Measurements from ENCODE around the gene HMCN1.

The HMCN1 gene

DNA sequence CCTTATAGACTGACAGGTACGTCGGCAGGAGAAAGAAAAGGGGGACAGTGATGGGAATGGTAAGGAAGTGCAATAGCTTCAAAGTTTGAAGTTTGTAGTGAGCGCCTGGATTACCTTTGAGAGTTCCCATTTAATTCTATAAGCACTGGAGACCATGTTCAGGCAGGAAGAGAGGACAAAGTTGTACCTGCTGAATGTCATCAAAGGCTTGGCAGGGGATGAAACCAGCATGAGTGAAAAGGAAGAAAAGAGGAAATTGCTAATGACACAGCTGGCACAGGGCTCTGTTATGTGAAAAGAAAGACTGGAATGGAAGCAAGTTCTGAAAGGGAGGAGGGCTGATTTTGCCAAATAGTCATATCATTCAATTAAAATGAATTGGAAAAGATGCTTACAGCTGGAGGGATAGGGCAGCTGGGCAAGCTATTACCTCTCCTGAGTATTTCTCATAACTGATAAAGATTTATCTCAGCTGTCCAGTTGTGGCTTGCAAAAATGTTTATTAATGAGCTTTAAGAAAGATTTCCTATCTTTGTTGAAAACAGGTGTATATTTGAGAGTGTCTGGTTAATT is 109.2 kb downstream of the HMCN1 start:
- no peak overlapping the region for H3K27ac ChIP-seq
- no peak overlapping the region for H3K9ac ChIP-seq
- H3K4me3 ChIP-seq: no peak overlapping the region
- TF ChIP-seq Cebpa-rat (IDR thresholded peaks at IDR 0.05): no peak
- no peaks in the 10 kb centered on the region for H4K20me1 ChIP-seq
- no peaks in the 10 kb centered on the region for H3K27me3 ChIP-seq
- no peaks in the 10 kb centered on the region for H3K9me3 ChIP-seq
- no peak overlapping the region for H3K4me2 ChIP-seq
- H3K4me1 ChIP-seq: no peaks in the 10 kb centered on the region
- no peaks in the 10 kb centered on the region for H3K36me3 ChIP-seq

DNA sequence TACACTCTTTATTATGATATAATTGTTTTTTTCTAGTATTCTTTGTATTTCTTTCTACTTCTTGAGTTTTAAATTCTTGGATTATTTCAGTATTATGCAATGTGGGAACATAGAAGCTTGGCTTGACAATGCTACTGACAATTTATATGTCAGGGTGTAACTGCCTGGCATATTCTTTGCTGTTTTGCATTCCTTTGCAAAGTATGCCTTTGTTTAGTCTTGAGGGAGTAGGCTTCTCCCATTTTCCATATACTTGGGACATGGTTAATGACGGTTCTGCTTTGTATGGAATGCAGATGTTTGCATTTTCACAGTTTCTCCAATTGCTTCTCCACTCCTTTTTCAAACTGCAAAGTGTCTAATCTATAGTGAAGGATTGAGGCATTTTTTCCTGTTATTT is 109.8 kb downstream of the HMCN1 start:
- H3K36me3 ChIP-seq: no peaks in the 10 kb centered on the region
- no peaks in the 10 kb centered on the region for H4K20me1 ChIP-seq
- no peaks in the 10 kb centered on the region for H3K4me1 ChIP-seq
- no peak overlapping the region for H3K9ac ChIP-seq
- no peak overlapping the region for H3K4me3 ChIP-seq
- TF ChIP-seq Cebpa-rat (IDR thresholded peaks at IDR 0.05): no peak
- H3K27ac ChIP-seq: no peak overlapping the region
- no peak overlapping the region for H3K4me2 ChIP-seq
- no peaks in the 10 kb centered on the region for H3K27me3 ChIP-seq
- no peaks in the 10 kb centered on the region for H3K9me3 ChIP-seq

DNA sequence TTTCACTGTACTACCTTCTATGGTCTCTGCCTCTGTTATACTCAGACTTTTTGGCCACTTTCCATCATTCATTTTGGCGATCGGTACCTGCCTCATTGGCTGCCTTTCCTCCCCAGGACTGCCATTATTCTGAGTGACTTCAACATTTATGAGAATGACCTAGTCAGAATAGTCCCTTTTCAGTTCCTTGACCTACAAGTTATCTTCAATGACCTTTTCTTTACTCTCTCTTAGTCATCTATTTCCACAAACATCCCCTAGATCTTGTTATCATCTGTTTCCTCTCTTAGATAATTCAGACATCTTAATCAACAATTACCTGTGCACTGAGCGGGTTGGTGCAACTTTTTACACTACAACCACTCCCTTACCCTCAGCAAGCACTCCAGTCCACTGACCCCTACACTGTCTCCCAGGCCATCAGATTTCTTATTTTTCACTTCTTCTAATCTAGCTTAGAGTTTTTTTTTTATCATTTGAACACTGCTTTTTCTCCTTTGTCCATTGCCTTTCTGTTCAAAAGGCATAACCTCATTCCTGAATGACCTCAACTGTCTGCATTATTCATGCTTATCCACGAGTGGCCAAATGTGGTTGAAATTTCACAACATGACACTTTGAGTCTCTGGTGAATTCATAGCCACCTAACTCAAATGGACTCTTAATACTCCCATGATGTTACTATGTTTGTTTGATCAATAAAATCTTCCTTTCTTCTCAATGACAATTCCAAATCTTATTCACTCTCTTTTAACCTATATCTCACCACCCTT is 112.7 kb downstream of the HMCN1 start:
- Histone ChIP-seq H3K9me3 (no peaks in the 10 kb centered on the region), H3K9ac (no peak overlapping the region), H3K36me3 (no peaks in the 10 kb centered on the region), H3K4me2 (no peak overlapping the region), H3K27me3 (no peaks in the 10 kb centered on the region), H4K20me1 (no peaks in the 10 kb centered on the region), H3K4me3 (no peak overlapping the region), H3K4me1 (no peaks in the 10 kb centered on the region), H3K27ac (no peak overlapping the region)
- no peak for TF ChIP-seq Cebpa-rat (IDR thresholded peaks at IDR 0.05)

DNA sequence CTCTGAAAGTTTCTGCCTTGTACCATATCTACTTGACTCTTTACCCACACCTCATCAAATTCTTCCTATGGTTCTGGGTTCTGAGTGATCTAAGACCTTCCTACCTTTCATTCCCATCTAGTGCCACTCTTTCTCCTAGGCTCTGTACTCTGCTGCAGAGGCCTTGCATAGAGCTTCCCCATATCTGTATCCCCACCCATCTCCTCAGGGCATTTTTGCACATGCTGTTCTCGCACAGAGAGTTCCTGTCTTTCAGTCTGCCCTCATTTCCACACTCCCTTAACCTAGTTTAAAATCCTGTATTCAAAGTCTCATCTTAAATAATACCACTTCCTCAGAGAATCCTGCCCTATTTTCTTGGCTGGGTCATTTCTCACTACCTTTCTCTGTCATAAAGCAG is 114.8 kb downstream of the HMCN1 start:
- no peak overlapping the region for H3K4me2 ChIP-seq
- no peaks in the 10 kb centered on the region for H4K20me1 ChIP-seq
- H3K9me3 ChIP-seq: no peaks in the 10 kb centered on the region
- no peak overlapping the region for H3K4me3 ChIP-seq
- no peaks in the 10 kb centered on the region for H3K27me3 ChIP-seq
- H3K4me1 ChIP-seq: no peaks in the 10 kb centered on the region
- H3K27ac ChIP-seq: no peak overlapping the region
- H3K36me3 ChIP-seq: no peaks in the 10 kb centered on the region
- no peak for TF ChIP-seq Cebpa-rat (IDR thresholded peaks at IDR 0.05)
- H3K9ac ChIP-seq: no peak overlapping the region

DNA sequence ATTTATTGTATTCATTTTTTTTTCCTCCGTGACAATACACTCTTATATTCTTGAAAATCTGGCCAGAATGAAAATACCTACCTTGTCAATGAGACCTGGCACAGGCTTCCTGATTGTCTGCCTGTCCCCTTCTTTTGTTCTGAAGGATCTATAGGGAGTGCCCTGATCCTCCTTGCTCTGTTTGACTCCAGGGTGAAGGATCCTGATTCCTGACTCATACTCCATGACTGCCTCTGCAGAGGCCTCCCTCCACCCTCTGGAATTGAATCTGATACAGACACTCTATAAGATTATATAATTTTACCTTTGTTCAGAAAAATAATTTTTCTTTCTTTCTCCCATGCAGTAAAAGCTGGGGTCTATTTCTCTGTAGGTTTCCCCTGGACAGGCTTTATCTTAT is 116.2 kb downstream of the HMCN1 start:
- no peak for TF ChIP-seq Cebpa-rat (IDR thresholded peaks at IDR 0.05)
- Histone ChIP-seq H3K27ac (no peak overlapping the region), H3K9me3 (no peaks in the 10 kb centered on the region), H4K20me1 (no peaks in the 10 kb centered on the region), H3K9ac (no peak overlapping the region), H3K36me3 (no peaks in the 10 kb centered on the region), H3K4me1 (no peaks in the 10 kb centered on the region), H3K4me3 (no peak overlapping the region), H3K27me3 (no peaks in the 10 kb centered on the region), H3K4me2 (no peak overlapping the region)

DNA sequence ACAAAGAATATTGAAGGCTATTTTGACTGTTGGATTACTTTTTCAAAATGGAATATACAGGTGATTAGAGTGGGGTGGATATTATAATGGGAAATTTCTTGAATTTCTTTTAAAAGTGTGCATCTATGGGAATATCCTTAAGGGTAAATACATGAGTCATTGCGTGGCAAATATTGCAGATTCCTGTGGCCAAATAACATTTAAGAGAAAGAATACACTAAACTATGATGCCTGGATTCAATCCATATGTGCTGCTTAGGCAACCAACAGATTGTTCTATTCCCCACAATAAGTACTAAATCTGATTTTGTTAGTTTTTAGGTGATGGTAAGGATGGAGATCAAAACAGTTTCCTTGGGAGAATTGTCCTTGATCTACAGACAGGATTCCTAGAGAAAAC is 119.5 kb downstream of the HMCN1 start:
- no peaks in the 10 kb centered on the region for H3K4me1 ChIP-seq

DNA sequence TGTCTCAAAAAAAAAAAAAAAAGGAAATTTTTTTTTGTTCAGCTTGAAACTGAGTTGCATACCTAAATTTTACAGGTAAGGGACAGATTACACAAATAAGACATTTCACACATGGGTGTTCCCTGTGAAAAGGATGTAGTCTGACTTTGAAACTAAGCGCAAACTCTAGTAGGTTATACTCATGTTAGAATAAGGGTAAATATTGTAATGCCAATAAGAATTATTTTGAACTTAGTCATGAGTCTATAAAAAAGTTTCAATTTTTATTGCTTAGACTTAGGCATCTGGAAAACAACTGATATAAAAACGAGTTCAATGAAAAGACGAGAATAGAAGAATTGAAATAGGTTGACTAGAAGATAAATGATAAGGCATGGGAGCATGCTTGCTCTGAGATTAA is 122.3 kb downstream of the HMCN1 start:
- H3K27ac ChIP-seq: no peak overlapping the region
- H3K4me2 ChIP-seq: no peak overlapping the region
- no peak overlapping the region for H3K4me3 ChIP-seq

More for the DNA sequence above, 119.5 kb downstream of the HMCN1 start:
- Histone ChIP-seq H3K4me3 (no peak overlapping the region), H3K9me3 (no peaks in the 10 kb centered on the region), H3K27me3 (no peaks in the 10 kb centered on the region), H3K9ac (no peak overlapping the region), H3K4me2 (no peak overlapping the region), H4K20me1 (no peaks in the 10 kb centered on the region), H3K27ac (no peak overlapping the region), H3K36me3 (no peaks in the 10 kb centered on the region)
- no peak for TF ChIP-seq Cebpa-rat (IDR thresholded peaks at IDR 0.05)

DNA sequence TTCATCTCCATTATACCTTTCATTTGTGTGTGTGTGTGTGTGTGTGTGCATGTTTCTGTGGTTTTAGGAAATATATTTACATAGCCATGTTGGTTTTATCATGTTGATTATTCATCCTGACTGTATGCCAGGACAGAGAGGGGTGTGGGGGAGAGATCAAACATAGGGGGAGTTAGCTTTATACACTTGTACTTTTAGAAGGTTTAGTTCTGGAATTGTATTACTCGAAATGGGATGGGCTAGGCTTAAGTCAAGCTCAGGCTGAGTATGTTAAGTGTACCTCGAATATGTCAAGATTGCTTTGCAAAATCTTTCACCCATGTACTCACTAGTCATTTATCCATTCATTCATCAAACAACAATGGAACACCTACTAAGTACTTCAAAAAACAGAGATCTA is 123.3 kb downstream of the HMCN1 start:
- Histone ChIP-seq H3K9ac (no peak overlapping the region), H4K20me1 (no peaks in the 10 kb centered on the region), H3K4me3 (no peak overlapping the region), H3K27me3 (no peaks in the 10 kb centered on the region), H3K4me2 (no peak overlapping the region), H3K36me3 (no peaks in the 10 kb centered on the region), H3K9me3 (no peaks in the 10 kb centered on the region), H3K27ac (no peak overlapping the region), H3K4me1 (no peaks in the 10 kb centered on the region)
- no peak for TF ChIP-seq Cebpa-rat (IDR thresholded peaks at IDR 0.05)

More for the DNA sequence above, 122.3 kb downstream of the HMCN1 start:
- Histone ChIP-seq H3K9me3 (no peaks in the 10 kb centered on the region), H3K27me3 (no peaks in the 10 kb centered on the region), H4K20me1 (no peaks in the 10 kb centered on the region), H3K9ac (no peak overlapping the region), H3K36me3 (no peaks in the 10 kb centered on the region), H3K4me1 (no peaks in the 10 kb centered on the region)
- TF ChIP-seq Cebpa-rat (IDR thresholded peaks at IDR 0.05): no peak

DNA sequence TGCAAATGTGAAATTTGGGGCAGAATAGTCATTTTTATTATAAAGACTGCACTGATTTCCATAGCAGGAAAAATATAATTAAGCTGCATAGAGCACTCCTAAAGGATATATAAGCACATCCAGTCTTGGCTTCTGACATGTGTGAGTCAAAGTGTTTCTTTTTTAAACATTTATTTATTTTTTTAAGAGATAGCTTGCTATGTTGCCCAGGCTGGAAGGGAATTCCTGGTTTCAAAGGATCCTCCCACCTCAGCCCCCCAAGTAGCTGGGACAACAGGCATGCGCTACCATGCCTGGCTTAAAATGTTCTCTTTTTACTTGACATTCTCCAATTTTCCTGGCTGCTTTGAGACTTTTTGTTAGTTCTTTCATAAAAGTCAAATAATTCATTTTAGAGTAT is 126.1 kb downstream of the HMCN1 start:
- Histone ChIP-seq H3K27me3 (no peaks in the 10 kb centered on the region), H3K4me1 (no peaks in the 10 kb centered on the region), H3K4me3 (no peak overlapping the region), H3K9me3 (no peaks in the 10 kb centered on the region), H3K4me2 (no peak overlapping the region), H3K9ac (no peak overlapping the region), H3K27ac (no peak overlapping the region), H4K20me1 (no peaks in the 10 kb centered on the region), H3K36me3 (no peaks in the 10 kb centered on the region)
- no peak for TF ChIP-seq Cebpa-rat (IDR thresholded peaks at IDR 0.05)

DNA sequence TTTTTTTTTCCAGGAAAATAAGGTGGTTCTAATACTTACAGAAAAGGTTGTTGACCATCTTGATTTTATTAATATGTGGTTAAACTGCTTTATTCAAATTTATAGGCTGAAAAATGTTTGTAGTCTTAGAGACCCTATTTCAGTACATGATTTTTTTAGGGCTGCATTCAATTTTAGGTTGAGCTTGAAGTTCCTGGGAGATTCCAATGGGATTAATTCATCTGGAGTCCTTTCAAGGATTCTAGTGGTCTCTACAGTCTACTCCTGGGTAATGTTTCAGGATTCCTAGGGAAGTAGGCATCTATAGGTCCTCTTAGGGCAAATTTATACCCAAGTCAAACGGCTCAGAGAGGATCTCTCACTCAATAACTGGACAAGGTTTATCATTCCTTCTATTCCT is 126.7 kb downstream of the HMCN1 start:
- no peaks in the 10 kb centered on the region for H4K20me1 ChIP-seq
- H3K4me3 ChIP-seq: no peak overlapping the region
- H3K27me3 ChIP-seq: no peaks in the 10 kb centered on the region
- no peak overlapping the region for H3K4me2 ChIP-seq
- H3K36me3 ChIP-seq: no peaks in the 10 kb centered on the region
- no peak overlapping the region for H3K27ac ChIP-seq
- H3K9me3 ChIP-seq: no peaks in the 10 kb centered on the region
- no peaks in the 10 kb centered on the region for H3K4me1 ChIP-seq
- TF ChIP-seq Cebpa-rat (IDR thresholded peaks at IDR 0.05): no peak
- no peak overlapping the region for H3K9ac ChIP-seq
